PC-9 (cell line): Measurements from ENCODE around the gene RB1.

Source experiments
- EZH2 ChIP-seq: fragments of 200-600 bp; sonication (generic); IDR thresholded peaks from 2 replicates; pipeline ENCODE4 v1.8.0; 2017; ENCODE audit warnings: antibody characterized with exemption, low read depth
- TF ChIP-seq, protein P1 (sequence below): fragments of 200-600 bp; sonication (generic); conservative IDR thresholded peaks from 2 replicates; pipeline ENCODE4 v1.6.1; 2017; ENCODE audit warnings: mixed run types, antibody characterized with exemption, mild to moderate bottlenecking, moderate library complexity

DNA sequence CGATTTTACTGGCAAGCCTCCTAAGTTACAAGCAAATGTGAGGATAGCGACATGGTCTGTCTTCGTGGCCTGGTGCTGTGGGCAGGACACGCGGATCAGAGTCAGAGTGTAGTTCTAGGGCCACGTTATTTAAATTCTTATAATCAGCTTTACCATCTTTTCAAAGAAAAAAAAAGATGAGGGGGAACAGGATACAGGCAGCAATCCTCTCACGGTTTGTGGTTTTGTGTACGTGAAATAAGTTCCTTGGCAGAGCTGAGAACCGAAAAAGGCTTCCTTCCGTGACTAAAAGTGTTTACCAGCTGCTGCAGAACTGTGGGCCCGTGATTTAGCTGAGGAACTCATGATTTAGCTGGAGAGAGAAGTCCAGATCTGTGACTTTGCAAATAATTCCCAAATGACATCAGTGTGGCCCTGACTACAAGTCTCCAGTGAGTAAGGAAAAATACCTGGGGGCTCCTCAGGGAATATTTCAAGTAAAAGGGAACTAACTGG, 202.1 kb downstream of the RB1 start:
- TF ChIP-seq EZH2: no peak
- TF ChIP-seq, protein P1, sequence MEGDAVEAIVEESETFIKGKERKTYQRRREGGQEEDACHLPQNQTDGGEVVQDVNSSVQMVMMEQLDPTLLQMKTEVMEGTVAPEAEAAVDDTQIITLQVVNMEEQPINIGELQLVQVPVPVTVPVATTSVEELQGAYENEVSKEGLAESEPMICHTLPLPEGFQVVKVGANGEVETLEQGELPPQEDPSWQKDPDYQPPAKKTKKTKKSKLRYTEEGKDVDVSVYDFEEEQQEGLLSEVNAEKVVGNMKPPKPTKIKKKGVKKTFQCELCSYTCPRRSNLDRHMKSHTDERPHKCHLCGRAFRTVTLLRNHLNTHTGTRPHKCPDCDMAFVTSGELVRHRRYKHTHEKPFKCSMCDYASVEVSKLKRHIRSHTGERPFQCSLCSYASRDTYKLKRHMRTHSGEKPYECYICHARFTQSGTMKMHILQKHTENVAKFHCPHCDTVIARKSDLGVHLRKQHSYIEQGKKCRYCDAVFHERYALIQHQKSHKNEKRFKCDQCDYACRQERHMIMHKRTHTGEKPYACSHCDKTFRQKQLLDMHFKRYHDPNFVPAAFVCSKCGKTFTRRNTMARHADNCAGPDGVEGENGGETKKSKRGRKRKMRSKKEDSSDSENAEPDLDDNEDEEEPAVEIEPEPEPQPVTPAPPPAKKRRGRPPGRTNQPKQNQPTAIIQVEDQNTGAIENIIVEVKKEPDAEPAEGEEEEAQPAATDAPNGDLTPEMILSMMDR: no peak
